GM21786 (cell line): ENCODE results near the gene SIGLEC6.

Experiments
- ATAC-seq: cut with Tn5 transposase; IDR thresholded peaks from one replicate; pipeline ENCODE4 v1.9.1; 2021; ENCODE audit not compliant: unreplicated experiment

Gene SIGLEC6

DNA sequence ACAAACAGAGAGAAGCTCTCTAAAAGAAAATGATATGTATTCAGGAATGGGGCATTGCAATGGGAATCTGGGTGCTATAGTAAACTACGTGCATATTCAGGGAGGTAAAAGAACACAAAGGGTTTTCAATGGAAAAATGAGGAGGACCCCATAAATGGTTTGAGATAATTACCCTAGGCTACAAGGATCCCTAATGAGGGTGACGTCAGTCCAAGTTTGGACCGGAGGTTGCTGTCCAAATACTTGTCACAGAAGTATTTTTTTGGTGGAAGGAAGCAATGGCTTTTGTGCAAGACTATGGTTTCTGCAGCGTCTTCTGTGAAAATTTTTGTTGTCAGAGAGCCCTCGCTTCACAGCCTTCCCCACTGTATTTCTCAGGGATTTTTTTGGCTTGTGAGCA is 54.1 kb downstream of the SIGLEC6 start:
- ATAC-seq, result no peak

DNA sequence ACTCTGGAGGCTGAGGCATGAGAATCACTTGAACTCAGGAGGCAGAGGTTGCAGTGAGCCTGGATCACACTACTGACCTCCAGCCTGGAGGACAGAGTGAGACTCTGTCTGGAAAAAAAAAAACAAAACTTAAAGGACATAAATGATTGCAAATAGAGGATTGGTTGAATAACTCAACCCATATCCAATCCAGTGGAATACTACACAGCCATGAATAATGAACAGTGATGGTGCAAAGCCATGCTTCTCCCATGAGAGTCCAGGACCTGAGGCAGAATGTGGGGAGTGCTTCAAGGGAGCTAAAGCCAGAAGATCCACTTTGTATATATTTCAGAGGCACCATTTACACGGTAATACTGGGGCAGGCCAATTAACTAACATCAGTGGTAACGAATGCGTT is 55.3 kb downstream of the SIGLEC6 start:
- no peak for ATAC-seq

DNA sequence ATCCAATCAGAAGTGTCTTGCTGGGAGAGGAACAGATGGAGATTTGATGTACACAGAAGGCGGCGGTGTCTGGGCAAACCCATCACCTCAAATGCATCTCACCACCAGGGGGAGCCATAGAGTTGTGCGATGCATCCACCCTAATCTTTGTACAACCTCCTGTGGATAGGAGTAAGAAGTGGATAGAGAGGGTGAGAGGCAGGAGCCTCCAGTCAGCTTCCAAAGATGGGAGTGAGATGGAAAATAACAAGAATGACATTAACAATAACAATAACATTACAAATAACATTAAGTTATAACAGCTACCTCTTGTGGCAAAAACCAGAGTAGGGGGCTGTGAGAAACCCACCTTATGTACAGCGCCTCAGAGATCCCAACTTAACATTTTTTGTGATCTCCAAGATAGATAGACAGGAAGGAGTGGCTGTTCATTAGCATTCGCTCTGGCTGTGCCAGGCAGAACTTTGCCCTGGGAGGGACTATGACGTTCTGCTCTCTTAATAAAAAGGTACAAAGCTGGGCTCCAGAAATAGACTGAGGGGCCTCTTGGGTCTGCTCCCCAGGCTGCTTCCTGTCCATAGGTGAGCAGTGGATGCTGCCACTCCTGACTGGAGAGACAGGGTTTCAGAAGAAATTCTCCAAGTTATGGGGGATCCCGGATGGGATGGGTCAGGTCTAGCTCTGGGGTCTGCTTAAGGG is 58.3 kb downstream of the SIGLEC6 start:
- no peak for ATAC-seq

DNA sequence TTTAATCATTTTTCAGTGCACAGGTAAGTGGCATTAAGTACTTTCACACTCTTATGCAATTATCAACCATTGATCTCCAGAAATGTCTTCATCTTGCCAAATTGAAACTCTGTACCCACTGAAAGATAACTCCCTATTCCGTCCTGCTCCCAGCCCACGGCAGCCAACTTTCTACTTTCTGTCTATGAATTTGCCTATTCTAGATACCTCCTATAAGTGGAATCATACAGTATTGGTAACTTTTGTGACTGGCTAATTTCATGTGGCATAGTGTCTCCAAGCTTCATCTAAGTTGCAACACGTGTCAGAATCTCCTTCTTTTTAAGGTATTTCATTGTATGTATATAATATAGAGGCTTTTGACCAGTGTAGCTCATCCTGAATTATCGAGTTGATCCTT is 58.9 kb downstream of the SIGLEC6 start:
- no peak for ATAC-seq

DNA sequence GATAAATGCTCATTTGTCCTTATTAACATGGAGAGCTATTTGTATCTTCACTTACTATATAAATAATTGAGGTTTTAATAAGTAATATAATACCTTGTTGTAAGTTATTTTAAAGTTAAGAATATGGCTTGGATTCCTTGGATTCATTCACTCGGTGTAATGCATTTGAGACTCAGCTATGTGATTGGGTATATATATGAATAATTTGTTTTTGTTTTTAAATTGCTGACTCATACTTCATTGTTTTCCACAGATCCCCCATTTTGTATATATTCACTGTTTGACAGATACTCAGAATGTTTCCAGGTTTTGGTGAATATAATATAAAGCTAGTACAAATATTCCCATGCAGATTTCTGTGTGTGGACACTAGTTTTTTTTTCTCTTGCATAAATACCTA is 59.9 kb downstream of the SIGLEC6 start:
- ATAC-seq, result no peak

DNA sequence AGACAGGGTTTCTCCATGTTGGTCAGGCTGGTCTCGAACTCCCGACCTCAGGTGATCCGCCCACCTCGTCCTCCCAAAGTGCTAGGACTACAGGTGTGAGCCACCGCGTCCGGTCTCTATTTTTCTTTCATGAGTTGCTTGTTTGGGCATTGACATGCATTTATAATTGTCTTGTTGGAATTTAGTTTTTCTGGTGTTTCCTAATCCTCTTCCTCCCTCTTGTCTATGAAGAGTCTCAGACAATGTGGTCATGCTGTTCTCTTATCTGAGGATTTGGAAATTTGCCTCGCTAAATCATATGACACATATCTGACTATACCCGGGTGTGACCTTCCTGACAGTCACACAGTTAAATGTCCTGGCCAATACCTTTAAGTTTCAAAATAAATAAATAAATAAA is 60.5 kb downstream of the SIGLEC6 start:
- no peak for ATAC-seq

DNA sequence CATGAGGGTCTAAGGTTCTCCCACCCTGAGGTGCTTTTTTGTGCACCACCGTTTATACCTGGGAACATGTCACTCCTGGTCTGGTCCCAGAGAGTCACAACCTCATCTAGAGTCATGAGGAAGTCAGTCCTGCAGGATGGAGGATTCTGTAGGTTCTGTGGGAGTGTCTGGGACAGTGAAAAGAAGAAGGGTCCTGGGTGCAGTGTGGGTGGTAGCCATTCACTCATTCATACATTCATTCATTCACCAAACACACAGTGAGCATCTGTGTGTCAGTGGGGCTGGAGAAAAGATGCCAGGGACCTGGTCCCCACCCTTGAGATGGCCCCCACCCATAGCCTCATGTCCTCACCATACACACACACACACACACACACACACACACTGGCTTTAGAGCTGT is 61.8 kb downstream of the SIGLEC6 start:
- ATAC-seq, result no peak

DNA sequence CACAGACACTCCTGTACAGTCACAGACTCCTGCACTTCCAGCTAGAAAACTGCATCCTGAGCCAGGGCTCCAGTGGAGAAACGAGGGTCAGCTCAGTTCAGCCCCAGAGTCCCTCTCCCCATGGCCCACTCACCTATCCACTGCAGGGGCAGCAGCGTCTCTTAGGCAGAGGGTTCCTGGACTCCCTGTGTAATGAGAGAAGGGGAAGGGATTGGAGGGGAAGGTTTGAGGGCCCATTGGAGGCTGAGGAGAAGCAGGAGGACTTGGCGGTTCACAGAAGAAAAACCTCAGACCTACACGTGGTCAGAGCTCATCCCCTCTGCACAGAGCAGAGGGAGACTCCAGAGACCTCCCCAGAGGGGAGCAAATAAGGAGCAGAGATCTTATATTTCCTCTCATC is 62.3 kb downstream of the SIGLEC6 start:
- no peak for ATAC-seq

DNA sequence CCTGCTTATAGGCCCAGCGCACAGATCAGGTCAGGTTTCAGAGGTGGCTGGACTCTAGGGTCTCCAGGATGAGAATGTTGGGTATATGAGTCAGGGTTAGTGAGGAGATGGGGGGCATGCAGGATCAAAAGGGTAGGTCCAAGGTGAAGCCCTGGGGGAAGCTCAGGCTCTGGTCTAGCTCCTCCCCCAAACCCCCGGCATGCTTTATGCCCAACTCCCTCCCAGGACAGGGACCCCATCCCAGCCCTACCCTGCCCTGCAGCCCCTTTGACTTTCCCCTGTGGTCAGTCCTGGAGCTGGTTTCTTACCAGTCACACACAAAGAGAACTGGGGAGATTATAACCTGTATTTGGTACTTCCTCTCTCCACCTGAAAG is 62.9 kb downstream of the SIGLEC6 start:
- ATAC-seq, result no peak

DNA sequence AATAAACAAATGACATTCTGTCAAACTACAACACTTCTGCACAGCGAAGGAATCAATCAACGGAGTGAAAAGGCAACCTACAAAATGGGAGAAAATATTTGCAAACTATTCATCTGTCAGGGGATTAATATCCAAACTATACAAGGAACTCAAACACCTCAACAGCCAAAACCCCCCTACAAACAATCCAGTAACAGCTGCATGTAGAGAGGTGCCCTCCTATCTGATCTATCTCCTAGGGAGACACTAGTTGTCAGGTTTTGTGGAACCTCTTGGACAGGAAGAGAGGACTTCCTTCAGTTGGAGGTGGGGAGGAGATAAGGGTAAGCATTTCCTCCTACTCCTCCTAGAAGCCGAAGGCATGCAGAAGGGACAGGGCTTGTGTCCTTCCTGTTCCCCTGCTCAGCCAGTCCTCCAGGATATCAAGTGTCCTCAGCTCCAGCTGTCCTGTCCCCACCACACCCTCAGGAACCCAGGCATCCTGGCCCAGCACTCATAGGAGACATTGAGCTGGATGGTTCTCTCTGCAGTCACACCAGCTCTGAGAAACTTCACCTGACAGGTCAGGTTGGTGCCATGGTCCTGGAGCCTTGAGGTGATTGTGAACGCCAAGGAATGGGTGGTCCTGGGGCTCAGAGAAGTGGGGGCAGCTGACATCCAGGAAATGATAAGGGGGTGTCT is 63.5 kb downstream of the SIGLEC6 start:
- no peak for ATAC-seq
